ENCODE measurements around the gene MAGI3.

The MAGI3 gene

GRCh38 chr1:113442131-113442530, 51.8 kb downstream of the MAGI3 start:
- no peak for DNase-seq
- peaks cover 26% of the 10 kb centered on the region for H3K36me3 Mint-ChIP-seq (ENCODE audit: low read depth)
- peaks cover 3% of the 10 kb centered on the region for H3K27me3 Mint-ChIP-seq (ENCODE audit: low read depth, poor library complexity)
- H3K9me3 Mint-ChIP-seq, result peaks cover 38% of the 10 kb centered on the region
- H3K27ac Mint-ChIP-seq, result no peak overlapping the region
- no peak for TF ChIP-seq CTCF (IDR thresholded peaks at IDR 0.05)
- no peaks in the 10 kb centered on the region for H3K4me1 Mint-ChIP-seq
- H3K4me3 Mint-ChIP-seq, result no peak overlapping the region

- Mint-ChIP-seq H3K36me3 (ENCODE audit: low read depth) (peaks cover 28% of the 10 kb centered on the region), H3K4me1 (no peaks in the 10 kb centered on the region), H3K4me3 (no peak overlapping the region), H3K9me3 (peaks cover 47% of the 10 kb centered on the region), H3K27me3 (ENCODE audit: low read depth, poor library complexity) (peaks cover 3% of the 10 kb centered on the region), H3K27ac (no peak overlapping the region)
- TF ChIP-seq CTCF (IDR thresholded peaks at IDR 0.05), result no peak
- DNase-seq, result no peak
Measured at GRCh38 chr1:113444857-113445256, 54.5 kb downstream of the MAGI3 start.

- DNase-seq, result no peak
- Mint-ChIP-seq H3K27me3 (ENCODE audit: low read depth, poor library complexity) (no peaks in the 10 kb centered on the region), H3K36me3 (ENCODE audit: low read depth) (peaks cover 11% of the 10 kb centered on the region), H3K4me1 (no peaks in the 10 kb centered on the region), H3K9me3 (peaks cover 31% of the 10 kb centered on the region), H3K4me3 (no peak overlapping the region), H3K27ac (peak overlapping the region; percentile 30)
- no peak for TF ChIP-seq CTCF (IDR thresholded peaks at IDR 0.05)
Measured at GRCh38 chr1:113451710-113452109, 61.4 kb downstream of the MAGI3 start.

- TF ChIP-seq CTCF (IDR thresholded peaks at IDR 0.05), result peak; percentile 25
- Mint-ChIP-seq H3K4me1 (no peaks in the 10 kb centered on the region), H3K27ac (no peak overlapping the region), H3K36me3 (ENCODE audit: low read depth) (peaks cover 11% of the 10 kb centered on the region), H3K4me3 (no peak overlapping the region), H3K27me3 (ENCODE audit: low read depth, poor library complexity) (no peaks in the 10 kb centered on the region), H3K9me3 (peaks cover 27% of the 10 kb centered on the region)
- DNase-seq, result no peak
Measured at GRCh38 chr1:113452921-113453770, 62.8 kb downstream of the MAGI3 start.

- H3K9me3 Mint-ChIP-seq, result peaks cover 29% of the 10 kb centered on the region
- H3K36me3 Mint-ChIP-seq (ENCODE audit: low read depth), result peaks cover 14% of the 10 kb centered on the region
- no peaks in the 10 kb centered on the region for H3K27me3 Mint-ChIP-seq (ENCODE audit: low read depth, poor library complexity)
- DNase-seq, result no peak
- no peaks in the 10 kb centered on the region for H3K4me1 Mint-ChIP-seq
- H3K4me3 Mint-ChIP-seq, result no peak overlapping the region
- no peak overlapping the region for H3K27ac Mint-ChIP-seq
- no peak for TF ChIP-seq CTCF (IDR thresholded peaks at IDR 0.05)
Measured at GRCh38 chr1:113453771-113454083, 63.4 kb downstream of the MAGI3 start.

- H3K4me3 Mint-ChIP-seq, result no peak overlapping the region
- H3K27me3 Mint-ChIP-seq (ENCODE audit: low read depth, poor library complexity), result no peaks in the 10 kb centered on the region
- peaks cover 27% of the 10 kb centered on the region for H3K36me3 Mint-ChIP-seq (ENCODE audit: low read depth)
- TF ChIP-seq CTCF (IDR thresholded peaks at IDR 0.05), result no peak
- peaks cover 33% of the 10 kb centered on the region for H3K9me3 Mint-ChIP-seq
- DNase-seq, result no peak
- no peaks in the 10 kb centered on the region for H3K4me1 Mint-ChIP-seq
- H3K27ac Mint-ChIP-seq, result no peak overlapping the region
Measured at GRCh38 chr1:113455374-113455773, 65.1 kb downstream of the MAGI3 start.

All from nephron progenitor cell (in vitro differentiated cells).